NB4 (cell line): Measurements from ENCODE around the gene TMEM223.
A peak's percentile ranks its signal among the peaks of the same experiment; 100 is the strongest.

Experiments
- DNase-seq: peaks from one replicate; pipeline ENCODE4 v3.0.0; 2010; ENCODE audit warnings: low read depth
- H3K4me3 ChIP-seq: one replicate; pipeline ENCODE4 v1.5.1; 2011; ENCODE audit warnings: mild to moderate bottlenecking, low read depth, low read length, moderate library complexity
- CTCF ChIP-seq: IDR thresholded peaks from one replicate; pipeline ENCODE4 v1.5.1; 2012; ENCODE audit warnings: low read depth, low read length
- MAX ChIP-seq: IDR thresholded peaks from 2 replicates; pipeline ENCODE4 v1.6.1; 2011; ENCODE audit warnings: low read depth, low read length
- MYC ChIP-seq: IDR thresholded peaks from 2 replicates; pipeline ENCODE4 v1.6.1; 2011; ENCODE audit warnings: low read depth, low read length
- POLR2A ChIP-seq: IDR thresholded peaks from 2 replicates; pipeline ENCODE4 v1.6.1; 2011; ENCODE audit warnings: mild to moderate bottlenecking; ENCODE audit not compliant: insufficient read length; ENCODE audit errors: extremely low read depth

TMEM223 gene

GRCh38 chr11:62811659-62812058, 19.9 kb upstream of the TMEM223 start:
- H3K4me3 ChIP-seq, result no peak overlapping the region
- DNase-seq, result no peak
- TF ChIP-seq POLR2A (no peak), MAX (no peak), CTCF (no peak), MYC (no peak)

- TF ChIP-seq POLR2A, result no peak
- no peak for TF ChIP-seq MAX
- TF ChIP-seq CTCF, result no peak
- TF ChIP-seq MYC, result no peak
- DNase-seq, result no peak
- no peak overlapping the region for H3K4me3 ChIP-seq
These were observed 18.9 kb upstream of the TMEM223 start for GRCh38 chr11:62810748-62811147.

- DNase-seq, result peak; percentile 91
- peak overlapping the region; percentile 79 for H3K4me3 ChIP-seq
- no peak for TF ChIP-seq POLR2A
- TF ChIP-seq MAX, result peak; percentile 23; the same call in 1 of the 2 replicates
These were observed 14.9 kb upstream of the TMEM223 start for GRCh38 chr11:62806611-62807121.

GRCh38 chr11:62805961-62806441, 14.2 kb upstream of the TMEM223 start:
- H3K4me3 ChIP-seq, result peak overlapping the region; percentile 79
- peak; percentile 56 for DNase-seq
- TF ChIP-seq MAX (no peak), POLR2A (no peak), CTCF (no peak), MYC (no peak)

DNA sequence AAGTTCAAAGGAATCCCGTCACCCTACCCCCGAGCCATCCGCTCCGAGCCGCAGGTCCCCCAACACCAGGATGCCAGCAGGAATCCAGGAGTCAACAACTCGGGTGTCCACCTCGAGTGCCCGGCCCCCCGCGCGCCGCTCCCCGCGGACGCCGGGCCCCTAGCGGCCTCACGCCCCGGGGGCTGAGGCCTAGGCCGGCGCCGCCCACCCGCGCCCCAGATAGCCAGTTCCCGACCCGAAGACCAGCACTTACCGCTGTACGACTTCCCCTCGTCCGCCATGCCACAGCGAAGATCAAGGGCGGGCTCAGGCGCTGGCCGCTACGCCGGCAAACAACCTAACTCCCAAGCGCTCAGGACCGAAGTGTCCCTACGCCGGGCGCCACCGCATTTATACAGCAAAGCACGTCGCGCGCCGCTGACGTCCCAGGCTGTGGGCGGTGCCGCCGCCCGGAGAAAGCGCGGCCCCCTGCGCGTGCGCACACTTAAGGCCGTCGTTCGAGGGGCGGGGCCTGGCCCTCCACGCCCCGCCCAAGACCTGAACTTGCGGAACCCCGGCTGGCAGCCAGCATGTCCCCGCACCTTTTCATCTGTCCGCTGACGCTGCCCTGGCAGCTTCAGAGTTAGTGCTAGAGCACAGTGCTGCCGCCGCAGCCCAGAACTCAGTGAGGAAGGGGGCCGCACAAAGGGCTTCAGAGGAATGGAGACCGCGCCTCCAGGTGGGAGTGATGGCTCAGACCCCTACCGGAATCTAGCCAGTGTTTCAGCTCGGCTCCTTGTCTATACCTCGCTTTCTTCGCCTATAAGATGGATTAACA, 13.5 kb upstream of the TMEM223 start, which contains the start of gene NXF1:
Gene NXF1, minus strand, starts transcription at position 365 of the 817 bp plus-strand sequence. Its CDS starts 84 bp downstream, at position 281.
- peak; percentile 97 for DNase-seq
- TF ChIP-seq MAX (peak; percentile 76), POLR2A (peak; percentile 100), MYC (peak; percentile 65; the same call in 1 of the 2 replicates), CTCF (no peak)
- peak within 1 kb of the TSS; percentile 94 for H3K4me3 ChIP-seq
